Brain microvascular endothelial cell (primary cell): ENCODE measurements around the gene CWC22.

Experiments used
- DNase-seq: peaks from one replicate; pipeline ENCODE4 v3.0.0-alpha.2; 2020
- H3K27ac ChIP-seq: fragments of 250-450 bp; sonication (Bioruptor Pico); 2 replicates; pipeline ENCODE4 v1.5.1; 2020; ENCODE audit warnings: mild to moderate bottlenecking, moderate library complexity
- H3K27me3 ChIP-seq: fragments of 250-450 bp; sonication (Bioruptor Pico); replicated peaks from 2 replicates; pipeline ENCODE4 v1.5.1; 2020; ENCODE audit warnings: mild to moderate bottlenecking
- H3K36me3 ChIP-seq: fragments of 250-450 bp; sonication (Bioruptor Pico); replicated peaks from 2 replicates; pipeline ENCODE4 v1.5.1; 2020; ENCODE audit warnings: mild to moderate bottlenecking
- H3K4me3 ChIP-seq: 2 replicates; pipeline ENCODE4 v1.5.1; 2011; ENCODE audit warnings: low read depth, mild to moderate bottlenecking, control low read depth, low read length, moderate library complexity
- CTCF ChIP-seq: IDR thresholded peaks from 2 replicates; pipeline ENCODE4 v1.5.1; 2011; ENCODE audit warnings: low read depth, mild to moderate bottlenecking, moderate library complexity, low read length, control low read depth, inconsistent platforms; ENCODE audit errors: missing control alignments
- in situ Hi-C: cut with HindIII; loops from 2 replicates; pipeline ENCODE4 v1.10.0; 2017; ENCODE audit warnings: low sequenced_read_pairs, low pct_ligation_motif_present

Gene CWC22

GRCh38 chr2:180001726-180002125, 5.4 kb downstream of the CWC22 start:
- Histone ChIP-seq H3K27ac (no peak overlapping the region), H3K4me3 (no peak overlapping the region), H3K27me3 (no peaks in the 10 kb centered on the region), H3K36me3 (no peaks in the 10 kb centered on the region)
- no peak for TF ChIP-seq CTCF
- DNase-seq: no peak
- in situ Hi-C loops: no loop called here

- TF ChIP-seq CTCF: no peak
- H3K27me3 ChIP-seq: no peaks in the 10 kb centered on the region
- H3K27ac ChIP-seq: no peak overlapping the region
- no peaks in the 10 kb centered on the region for H3K36me3 ChIP-seq
- DNase-seq: no peak
- in situ Hi-C loops: no loop called here
- H3K4me3 ChIP-seq: no peak overlapping the region
These were observed 6.7 kb downstream of the CWC22 start for GRCh38 chr2:180000434-180000833.

GRCh38 chr2:179999000-179999399, 8.1 kb downstream of the CWC22 start:
- in situ Hi-C loops: no loop called here
- DNase-seq: no peak
- Histone ChIP-seq H3K27ac (no peak overlapping the region), H3K36me3 (no peaks in the 10 kb centered on the region), H3K4me3 (no peak overlapping the region), H3K27me3 (no peaks in the 10 kb centered on the region)
- no peak for TF ChIP-seq CTCF

- Histone ChIP-seq H3K27me3 (no peaks in the 10 kb centered on the region), H3K27ac (no peak overlapping the region), H3K36me3 (peaks cover 7% of the 10 kb centered on the region), H3K4me3 (no peak overlapping the region)
- DNase-seq: no peak
- in situ Hi-C loops: no loop called here
- TF ChIP-seq CTCF: no peak
These were observed 11.2 kb downstream of the CWC22 start for GRCh38 chr2:179995741-179996515.

GRCh38 chr2:179991344-179991743, 15.8 kb downstream of the CWC22 start:
- Histone ChIP-seq H3K27me3 (no peaks in the 10 kb centered on the region), H3K4me3 (no peak overlapping the region), H3K36me3 (peaks cover 10% of the 10 kb centered on the region), H3K27ac (no peak overlapping the region)
- peak; percentile 54 for TF ChIP-seq CTCF
- DNase-seq: peak; percentile 4
- in situ Hi-C loops: no loop called here
